ENCODE data around the gene PFDN2. TPM values are rescaled to one million over a fixed set of nuclear protein-coding genes. Genes with fewer than 3 reads are reported as not detected.

Gene PFDN2
- total RNA-seq, 2 donors from 2014 or later = 34.5 to 37.1 TPM

GRCh38 chr1:161061419-161061818 is 56.4 kb downstream of the PFDN2 start:
- ATAC-seq (no peak), DNase-seq (no peak)
- peaks cover 46% of the 10 kb centered on the region for H3K4me1 Mint-ChIP-seq
- H3K9me3 ChIP-seq (ENCODE audit: control insufficient read depth, low read length, poor library complexity, severe bottlenecking) = no peaks in the 10 kb centered on the region
- H3K27me3 Mint-ChIP-seq = no peaks in the 10 kb centered on the region
- H3K27ac Mint-ChIP-seq = peak overlapping the region; percentile 75
- H3K36me3 Mint-ChIP-seq (ENCODE audit: low read depth) = peaks cover 18% of the 10 kb centered on the region
- no peak overlapping the region for H3K4me3 Mint-ChIP-seq

DNA sequence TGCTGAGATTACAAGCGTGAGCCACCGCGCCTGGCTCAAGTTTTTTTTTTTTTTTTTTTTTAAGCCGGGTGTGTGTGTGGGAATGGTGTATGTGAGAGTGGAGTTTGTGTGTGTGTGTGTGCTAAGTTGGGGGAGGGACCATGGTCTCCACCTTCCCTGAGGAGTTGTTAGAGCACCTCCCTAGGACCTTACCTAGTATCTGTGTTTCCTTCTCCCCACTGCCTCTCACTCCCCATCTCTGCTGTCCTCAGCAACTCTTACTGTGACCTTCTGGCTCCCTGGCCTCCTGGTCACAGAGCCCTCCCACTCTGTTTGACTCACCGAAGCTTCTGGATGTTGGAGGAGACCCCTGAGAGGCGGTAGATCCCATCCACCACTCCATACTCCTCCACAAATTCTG is 58.5 kb downstream of the PFDN2 start:
- H3K4me1 Mint-ChIP-seq = peaks cover 42% of the 10 kb centered on the region
- no peak overlapping the region for H3K4me3 Mint-ChIP-seq
- DNase-seq (no peak), ATAC-seq (no peak)
- no peaks in the 10 kb centered on the region for H3K27me3 Mint-ChIP-seq
- H3K9me3 ChIP-seq (ENCODE audit: control insufficient read depth, low read length, poor library complexity, severe bottlenecking) = no peaks in the 10 kb centered on the region
- peaks cover 16% of the 10 kb centered on the region for H3K36me3 Mint-ChIP-seq (ENCODE audit: low read depth)
- H3K27ac Mint-ChIP-seq = peak overlapping the region; percentile 75

GRCh38 chr1:161054805-161055204 is 63.0 kb downstream of the PFDN2 start:
- peak overlapping the region; percentile 82 for H3K27ac Mint-ChIP-seq

GRCh38 chr1:161054232-161054631 is 63.6 kb downstream of the PFDN2 start:
- Mint-ChIP-seq H3K36me3 (ENCODE audit: low read depth) (peaks cover 11% of the 10 kb centered on the region), H3K27ac (peak overlapping the region; percentile 82), H3K4me1 (peaks cover 20% of the 10 kb centered on the region), H3K4me3 (no peak overlapping the region), H3K27me3 (no peaks in the 10 kb centered on the region)
- H3K9me3 ChIP-seq (ENCODE audit: control insufficient read depth, low read length, poor library complexity, severe bottlenecking) = no peaks in the 10 kb centered on the region
- DNase-seq (no peak), ATAC-seq (no peak)

More at GRCh38 chr1:161054805-161055204, 63.0 kb downstream of the PFDN2 start:
- Mint-ChIP-seq H3K27me3 (no peaks in the 10 kb centered on the region), H3K4me3 (no peak overlapping the region), H3K4me1 (peaks cover 26% of the 10 kb centered on the region), H3K36me3 (ENCODE audit: low read depth) (peaks cover 14% of the 10 kb centered on the region)
- DNase-seq = no peak
- no peak for ATAC-seq
- H3K9me3 ChIP-seq (ENCODE audit: control insufficient read depth, low read length, poor library complexity, severe bottlenecking) = no peaks in the 10 kb centered on the region

- H3K36me3 Mint-ChIP-seq (ENCODE audit: low read depth) = peaks cover 14% of the 10 kb centered on the region
- H3K4me3 Mint-ChIP-seq = no peak overlapping the region
- peak overlapping the region; percentile 82 for H3K27ac Mint-ChIP-seq
- no peaks in the 10 kb centered on the region for H3K27me3 Mint-ChIP-seq
- ATAC-seq (no peak), DNase-seq (no peak)
- no peaks in the 10 kb centered on the region for H3K9me3 ChIP-seq (ENCODE audit: control insufficient read depth, low read length, poor library complexity, severe bottlenecking)
- H3K4me1 Mint-ChIP-seq = peaks cover 24% of the 10 kb centered on the region
These were observed 64.9 kb downstream of the PFDN2 start for GRCh38 chr1:161052899-161053298.

GRCh38 chr1:161051219-161051618 is 66.6 kb downstream of the PFDN2 start:
- Mint-ChIP-seq H3K4me3 (no peak overlapping the region), H3K27ac (no peak overlapping the region), H3K36me3 (ENCODE audit: low read depth) (peaks cover 10% of the 10 kb centered on the region), H3K4me1 (peaks cover 22% of the 10 kb centered on the region), H3K27me3 (no peaks in the 10 kb centered on the region)
- no peak for DNase-seq
- H3K9me3 ChIP-seq (ENCODE audit: control insufficient read depth, low read length, poor library complexity, severe bottlenecking) = no peaks in the 10 kb centered on the region
- ATAC-seq = no peak

Other genes starting within 250 kb of the PFDN2 start
- gene ITLN1, start 232.9 kb downstream of the PFDN2 start, total RNA-seq = not detected
- gene ITLN2, start 163.2 kb downstream of the PFDN2 start, total RNA-seq = not detected
- 10 to 100 TPM; 13.5 to 23.6 TPM for gene F11R, start 96.9 kb downstream of the PFDN2 start, total RNA-seq
- gene TSTD1, start 79.1 kb downstream of the PFDN2 start, total RNA-seq = 10 to 100 TPM; 45.5 to 45.7 TPM
- 10 to 100 TPM; 80.6 to 85.4 TPM for gene USF1, start 72.1 kb downstream of the PFDN2 start, total RNA-seq
- gene ARHGAP30, start 48.1 kb downstream of the PFDN2 start, total RNA-seq = 100 to 1,000 TPM; 156 to 189 TPM
- gene NECTIN4, start 28.5 kb downstream of the PFDN2 start, total RNA-seq = not detected
- under 1 TPM in 1 of 2 donors, not detected in 1; 0.57 TPM for gene KLHDC9, start 19.7 kb downstream of the PFDN2 start, total RNA-seq
- 10 to 100 TPM; 16.0 to 19.3 TPM for gene NIT1, start 68 bp upstream of the PFDN2 start, total RNA-seq
- gene DEDD, start 14.6 kb upstream of the PFDN2 start, total RNA-seq = 10 to 100 TPM; 32.9 to 40.0 TPM
- 100 to 1,000 TPM; 152 to 154 TPM for gene UFC1, start 35.9 kb upstream of the PFDN2 start, total RNA-seq
- 10 to 100 TPM; 35.9 to 37.0 TPM for gene USP21, start 41.5 kb upstream of the PFDN2 start, total RNA-seq
- 10 to 100 TPM; 40.4 to 43.7 TPM for gene PPOX, start 48.4 kb upstream of the PFDN2 start, total RNA-seq
- gene B4GALT3, start 59.5 kb upstream of the PFDN2 start, total RNA-seq = 10 to 100 TPM; 43.7 to 49.2 TPM
- gene ADAMTS4, start 81.0 kb upstream of the PFDN2 start, total RNA-seq = under 1 TPM; 0.31 to 0.77 TPM
- 10 to 100 TPM; 57.1 to 58.5 TPM for gene NDUFS2, start 84.3 kb upstream of the PFDN2 start, total RNA-seq
- 10 to 100 TPM in 1 of 2 donors, 1 to 10 TPM in 1; 8.3 to 12.3 TPM for gene FCER1G, start 97.3 kb upstream of the PFDN2 start, total RNA-seq
- gene APOA2, start 105.6 kb upstream of the PFDN2 start, total RNA-seq = not detected
- gene TOMM40L, start 108.0 kb upstream of the PFDN2 start, total RNA-seq = 1 to 10 TPM; 5.4 to 6.9 TPM
- gene NR1I3, start 120.2 kb upstream of the PFDN2 start, total RNA-seq = not detected
- not detected for gene PCP4L1, start 140.7 kb upstream of the PFDN2 start, total RNA-seq
- 1 to 10 TPM; 2.3 to 2.9 TPM for gene MPZ, start 191.9 kb upstream of the PFDN2 start, total RNA-seq
- 10 to 100 TPM; 64.4 to 76.8 TPM for gene SDHC, start 196.3 kb upstream of the PFDN2 start, total RNA-seq
- not detected for gene CFAP126, start 249.8 kb upstream of the PFDN2 start, total RNA-seq